ENCODE results near the gene ACER2. TPM values are rescaled to one million over a fixed set of nuclear protein-coding genes. Genes with fewer than 3 reads are reported as not detected.

Gene ACER2
- total RNA-seq, 1 donor from 2014 or later = 5.0 TPM

GRCh38 chr9:19484699-19485098 lies 75.9 kb downstream of the ACER2 start:
- no peak for DNase-seq (ENCODE audit: low read depth in 2 of 2)

GRCh38 chr9:19485193-19485592 lies 76.4 kb downstream of the ACER2 start:
- DNase-seq (ENCODE audit: low read depth in 2 of 2) = no peak

- no peak for DNase-seq (ENCODE audit: low read depth in 2 of 2)
These were observed 78.0 kb downstream of the ACER2 start for GRCh38 chr9:19486803-19487202.

- no peak for DNase-seq (ENCODE audit: low read depth in 2 of 2)
These were observed 79.9 kb downstream of the ACER2 start for GRCh38 chr9:19488721-19489120.

GRCh38 chr9:19490269-19490668 lies 81.5 kb downstream of the ACER2 start:
- no peak for DNase-seq (ENCODE audit: low read depth in 2 of 2)

GRCh38 chr9:19490828-19491227 lies 82.0 kb downstream of the ACER2 start:
- no peak for DNase-seq (ENCODE audit: low read depth in 2 of 2)

- DNase-seq (ENCODE audit: low read depth in 2 of 2) = no peak
These were observed 84.0 kb downstream of the ACER2 start for GRCh38 chr9:19492775-19493173.

- peak; percentile 7 to 54 for DNase-seq (ENCODE audit: low read depth in 2 of 2)
These were observed 84.5 kb downstream of the ACER2 start for GRCh38 chr9:19493174-19493811.

- DNase-seq (ENCODE audit: low read depth in 2 of 2) = no peak
These were observed 85.1 kb downstream of the ACER2 start for GRCh38 chr9:19493876-19494275.

- DNase-seq (ENCODE audit: low read depth in 2 of 2) = no peak
These were observed 86.6 kb downstream of the ACER2 start for GRCh38 chr9:19495186-19496028.

GRCh38 chr9:19496321-19497050 lies 87.7 kb downstream of the ACER2 start:
- DNase-seq (ENCODE audit: low read depth in 2 of 2) = no peak

- no peak for DNase-seq (ENCODE audit: low read depth in 2 of 2)
These were observed 88.5 kb downstream of the ACER2 start for GRCh38 chr9:19497276-19497675.

- no peak for DNase-seq (ENCODE audit: low read depth in 2 of 2)
These were observed 89.2 kb downstream of the ACER2 start for GRCh38 chr9:19498015-19498414.

Other genes with a start within 250 kb of the ACER2 start
- gene DENND4C, start 178.3 kb upstream of the ACER2 start, total RNA-seq = 66.8 and 93.1 TPM in 2 replicates
- 1,429 and 1,656 TPM in 2 replicates for gene RPS6, start 28.8 kb upstream of the ACER2 start, total RNA-seq

Measured in dermis microvascular lymphatic vessel endothelial cell (primary cell).